Ectodermal cell (in vitro differentiated cells): ENCODE measurements around the gene SCD5.

ENCODE experiments used
- H3K27ac ChIP-seq: 2 replicates; pipeline ENCODE4 v1.7.0; 2013; ENCODE audit warnings: mild to moderate bottlenecking, low read depth, low read length; ENCODE audit not compliant: insufficient read depth, poor library complexity, severe bottlenecking
- H3K27me3 ChIP-seq: 2 replicates; pipeline ENCODE4 v1.7.0; 2013; ENCODE audit warnings: mild to moderate bottlenecking, low read length; ENCODE audit not compliant: insufficient read depth, control insufficient read depth, poor library complexity, severe bottlenecking
- H3K36me3 ChIP-seq: one replicate; pipeline ENCODE4 v1.7.0; 2013; ENCODE audit warnings: low read length; ENCODE audit not compliant: control insufficient read depth, insufficient read depth
- H3K4me1 ChIP-seq: one replicate; pipeline ENCODE4 v1.7.0; 2013; ENCODE audit warnings: low read length; ENCODE audit not compliant: control insufficient read depth, insufficient read depth
- H3K4me3 ChIP-seq: 2 replicates; pipeline ENCODE4 v1.7.0; 2013; ENCODE audit warnings: low read depth, low read length, control low read depth; ENCODE audit not compliant: insufficient read depth
- H3K9me3 ChIP-seq: 2 replicates; pipeline ENCODE4 v1.7.0; 2013; ENCODE audit warnings: mild to moderate bottlenecking, low read length, moderate library complexity; ENCODE audit not compliant: control insufficient read depth
- WGBS, 2 experiments: methylation state at CpG; one replicate each; pipeline ENCODE4 v1.1.7; 2013; ENCODE audit warnings: missing lambda C conversion rate in 2 of 2; 5-methylcytosine and 5-hydroxymethylcytosine counted together

Gene SCD5

DNA sequence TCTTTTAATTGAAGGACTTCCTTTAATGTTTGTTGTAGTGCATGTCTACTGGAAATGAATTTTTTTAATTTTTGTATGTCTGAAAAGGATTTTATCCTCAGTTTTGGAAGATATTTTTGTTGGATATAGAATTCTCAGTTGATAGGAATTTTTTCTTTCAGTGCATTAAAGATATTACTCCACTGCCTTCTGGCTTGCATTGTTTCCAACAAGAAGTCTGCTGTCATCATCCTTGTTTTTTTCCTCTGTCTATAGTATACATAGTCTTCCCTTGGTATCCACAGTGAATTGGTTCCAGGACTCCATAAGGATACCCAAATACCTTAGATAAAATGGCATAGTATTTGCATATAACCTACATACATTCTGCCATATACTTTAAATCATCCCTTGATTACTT, 33.5 kb downstream of the SCD5 start:
- no peak overlapping the region for H3K4me3 ChIP-seq
- no peaks in the 10 kb centered on the region for H3K9me3 ChIP-seq
- no peaks in the 10 kb centered on the region for H3K36me3 ChIP-seq
- H3K4me1 ChIP-seq, result no peaks in the 10 kb centered on the region
- no peak overlapping the region for H3K27ac ChIP-seq
- no peaks in the 10 kb centered on the region for H3K27me3 ChIP-seq

- H3K4me3 ChIP-seq, result no peak overlapping the region
These were observed 37.4 kb downstream of the SCD5 start for GRCh38 chr4:82761229-82761628.

DNA sequence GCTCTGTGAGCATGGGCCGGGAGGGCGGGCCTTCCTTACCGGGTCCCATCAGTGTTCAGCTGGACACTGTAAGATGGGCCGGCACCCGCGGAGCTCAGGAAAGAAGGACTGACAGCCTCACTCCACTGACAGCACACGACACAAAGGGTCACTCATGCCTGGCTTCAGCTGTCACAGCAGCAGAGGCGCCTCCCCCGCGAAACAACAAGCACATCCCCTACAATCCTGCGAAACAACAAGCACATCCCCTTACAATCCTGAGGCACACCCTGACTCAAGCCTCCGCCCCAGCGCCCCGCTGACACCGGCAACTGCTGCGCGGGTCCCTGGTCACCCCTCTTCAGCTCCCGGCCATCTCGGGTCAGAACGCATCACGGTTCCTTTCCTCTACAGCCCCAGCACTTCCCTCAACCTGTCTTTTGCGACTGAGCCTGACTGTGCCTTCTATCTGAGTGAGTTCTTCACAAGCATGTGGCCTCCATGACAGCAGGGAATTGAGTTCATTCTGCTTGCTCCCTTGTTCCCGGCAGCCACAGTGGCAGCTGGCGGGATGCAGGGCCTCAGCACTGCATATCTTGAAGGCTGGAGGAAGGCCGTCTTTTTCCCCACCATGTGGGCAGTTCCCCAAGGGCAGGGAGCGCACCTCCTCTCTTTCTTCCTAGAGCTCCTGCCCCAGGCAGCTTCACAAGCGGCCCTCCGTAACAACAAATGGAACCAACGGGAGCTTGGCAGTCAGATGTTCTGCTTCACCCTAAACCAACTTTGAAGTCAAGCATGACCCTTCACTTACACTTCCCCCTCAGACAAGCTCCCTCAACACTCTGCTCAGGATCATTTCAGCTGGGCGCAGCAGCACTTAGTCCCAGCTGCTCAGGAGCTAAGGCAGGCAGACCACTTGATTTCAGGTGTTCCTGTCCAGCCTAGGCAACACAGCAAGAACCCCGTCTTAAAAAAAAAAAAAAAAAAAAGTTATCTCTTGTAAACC, 39.6 kb downstream of the SCD5 start:
- H3K27ac ChIP-seq, result no peak overlapping the region

More at GRCh38 chr4:82761229-82761628, 37.4 kb downstream of the SCD5 start:
- Histone ChIP-seq H3K36me3 (no peaks in the 10 kb centered on the region), H3K9me3 (no peaks in the 10 kb centered on the region), H3K27me3 (no peaks in the 10 kb centered on the region), H3K4me1 (peaks cover 9% of the 10 kb centered on the region), H3K27ac (no peak overlapping the region)
- whole genome bisulfite sequencing, 2 experiments, result 57 to 60% methylated on average over 2 of the region's 3 CpGs

GRCh38 chr4:82756061-82756460, 42.5 kb downstream of the SCD5 start:
- Histone ChIP-seq H3K4me3 (no peak overlapping the region), H3K27me3 (no peaks in the 10 kb centered on the region), H3K27ac (no peak overlapping the region), H3K4me1 (peaks cover 9% of the 10 kb centered on the region), H3K36me3 (no peaks in the 10 kb centered on the region), H3K9me3 (no peaks in the 10 kb centered on the region)
- 94% methylated on average over 4 of the region's 4 CpGs for WGBS, 2 experiments

More for the DNA sequence above, 39.6 kb downstream of the SCD5 start:
- Histone ChIP-seq H3K36me3 (no peaks in the 10 kb centered on the region), H3K27me3 (no peaks in the 10 kb centered on the region), H3K4me1 (peaks cover 9% of the 10 kb centered on the region), H3K9me3 (no peaks in the 10 kb centered on the region), H3K4me3 (no peak overlapping the region)
- WGBS, 2 experiments, result 78 to 79% methylated on average over 31 of the region's 31 CpGs

GRCh38 chr4:82755650-82756049, 42.9 kb downstream of the SCD5 start:
- no peaks in the 10 kb centered on the region for H3K9me3 ChIP-seq
- no peaks in the 10 kb centered on the region for H3K36me3 ChIP-seq
- peaks cover 9% of the 10 kb centered on the region for H3K4me1 ChIP-seq
- no peaks in the 10 kb centered on the region for H3K27me3 ChIP-seq
- no peak overlapping the region for H3K4me3 ChIP-seq
- 92 to 94% methylated on average over 2 of the region's 2 CpGs for WGBS, 2 experiments
- no peak overlapping the region for H3K27ac ChIP-seq

DNA sequence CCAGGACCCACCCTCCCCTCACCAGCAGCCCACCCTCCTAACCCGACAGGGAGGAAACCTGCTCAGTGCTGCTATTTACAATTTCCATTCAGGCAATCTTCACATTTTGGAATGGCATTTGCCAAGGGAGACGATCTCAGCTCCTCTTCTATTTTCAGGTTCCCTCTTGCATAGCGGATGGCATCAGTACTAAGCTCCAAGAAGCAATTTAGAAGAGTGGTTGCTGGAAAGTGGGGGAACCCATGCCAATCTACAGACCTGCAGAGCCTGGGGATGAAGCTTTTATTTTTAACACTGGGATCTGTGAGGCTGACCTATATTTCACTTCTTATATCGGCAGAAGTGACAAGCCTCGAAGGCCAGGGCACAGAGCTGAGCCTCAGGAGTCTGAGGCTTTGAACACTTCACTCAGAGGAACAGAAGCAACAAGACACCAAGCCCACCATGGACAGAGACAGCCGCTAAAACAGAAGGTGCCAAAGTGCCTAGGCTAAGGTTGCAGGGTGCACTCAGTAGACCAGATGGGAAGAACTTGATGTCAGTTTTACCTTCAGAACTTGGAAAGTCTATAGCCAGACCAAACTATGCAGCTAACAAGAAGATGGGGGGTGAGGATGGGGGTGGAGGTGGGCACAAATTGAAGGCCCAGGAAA, 44.0 kb downstream of the SCD5 start:
- H3K4me3 ChIP-seq, result no peak overlapping the region
- H3K27me3 ChIP-seq, result no peaks in the 10 kb centered on the region
- 83 to 84% methylated on average over 6 of the region's 6 CpGs for WGBS, 2 experiments
- H3K4me1 ChIP-seq, result peaks cover 9% of the 10 kb centered on the region
- H3K36me3 ChIP-seq, result no peaks in the 10 kb centered on the region
- no peaks in the 10 kb centered on the region for H3K9me3 ChIP-seq
- no peak overlapping the region for H3K27ac ChIP-seq

DNA sequence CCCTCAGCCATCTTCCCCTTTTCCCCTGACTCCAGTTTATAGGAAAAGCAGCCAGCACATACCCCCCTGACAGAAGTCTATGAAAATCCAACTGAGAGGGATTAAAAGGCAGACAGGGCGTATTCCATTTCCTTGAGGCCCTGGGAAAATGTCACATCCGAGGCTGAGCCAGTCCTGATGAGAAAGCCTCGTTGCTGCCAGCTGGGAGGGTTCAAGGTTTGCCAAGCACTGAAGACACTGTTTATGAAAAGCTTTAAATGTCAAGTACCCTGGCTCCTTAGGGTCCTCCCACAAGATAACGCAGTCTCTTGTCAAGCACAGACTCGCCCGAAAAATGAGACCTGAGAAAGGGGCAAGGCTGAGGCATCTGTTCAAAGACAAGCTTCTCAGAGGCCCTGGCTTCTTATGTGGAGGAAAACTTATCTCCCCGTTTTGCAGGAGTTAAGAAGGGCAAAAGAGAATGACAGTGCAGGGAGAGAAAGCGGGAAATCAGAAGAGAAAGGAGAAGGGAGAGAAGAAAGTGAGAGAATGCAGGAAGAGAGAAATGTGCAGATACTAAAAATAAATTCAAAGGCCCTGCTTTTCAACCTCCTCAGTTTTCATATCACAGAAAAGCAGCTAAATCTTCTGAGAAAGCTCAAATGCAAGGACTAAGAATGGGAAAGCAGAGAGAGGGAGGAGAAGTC, 44.7 kb downstream of the SCD5 start:
- Histone ChIP-seq H3K27ac (no peak overlapping the region), H3K36me3 (no peaks in the 10 kb centered on the region), H3K27me3 (no peaks in the 10 kb centered on the region), H3K4me3 (no peak overlapping the region), H3K9me3 (no peaks in the 10 kb centered on the region), H3K4me1 (peaks cover 2% of the 10 kb centered on the region)
- 80% methylated on average over 8 of the region's 8 CpGs for WGBS, 2 experiments

DNA sequence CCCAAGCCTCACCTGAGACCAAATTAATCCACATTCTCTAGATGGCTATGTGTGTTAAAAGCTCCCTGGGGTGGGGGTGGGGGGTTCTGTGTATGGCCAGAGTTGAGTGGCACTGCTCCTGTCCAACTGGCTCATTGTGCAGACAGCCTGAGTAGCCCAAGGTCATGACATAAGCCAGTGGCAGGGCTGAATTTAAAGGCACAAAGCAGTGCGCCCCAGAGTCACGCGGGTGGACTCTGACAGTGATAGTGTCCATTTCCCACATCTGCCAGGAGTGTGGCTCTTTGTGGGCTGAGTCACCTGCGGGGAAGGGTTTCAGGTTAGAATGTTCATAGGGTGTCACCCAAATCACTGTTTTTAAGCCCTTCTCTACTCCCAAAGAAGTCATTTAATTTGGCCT, 45.4 kb downstream of the SCD5 start:
- no peak overlapping the region for H3K27ac ChIP-seq
- no peaks in the 10 kb centered on the region for H3K27me3 ChIP-seq
- H3K36me3 ChIP-seq, result no peaks in the 10 kb centered on the region
- peaks cover 3% of the 10 kb centered on the region for H3K4me1 ChIP-seq
- 93 to 94% methylated on average over 4 of the region's 4 CpGs for WGBS, 2 experiments
- no peak overlapping the region for H3K4me3 ChIP-seq
- no peaks in the 10 kb centered on the region for H3K9me3 ChIP-seq

GRCh38 chr4:82748810-82749470, 49.7 kb downstream of the SCD5 start:
- no peaks in the 10 kb centered on the region for H3K9me3 ChIP-seq
- peaks cover 25% of the 10 kb centered on the region for H3K4me1 ChIP-seq
- no peak overlapping the region for H3K27ac ChIP-seq
- H3K36me3 ChIP-seq, result no peaks in the 10 kb centered on the region
- 90 to 96% methylated on average over 6 of the region's 6 CpGs for WGBS, 2 experiments
- H3K4me3 ChIP-seq, result no peak overlapping the region
- no peaks in the 10 kb centered on the region for H3K27me3 ChIP-seq
